ENCODE measurements around the gene TUBB.
"Not testable (repeated sequence)": the region's sequence is repeated elsewhere in the genome, so short reads cannot be mapped to it uniquely, and the experiment has no call there.

Gene TUBB

DNA sequence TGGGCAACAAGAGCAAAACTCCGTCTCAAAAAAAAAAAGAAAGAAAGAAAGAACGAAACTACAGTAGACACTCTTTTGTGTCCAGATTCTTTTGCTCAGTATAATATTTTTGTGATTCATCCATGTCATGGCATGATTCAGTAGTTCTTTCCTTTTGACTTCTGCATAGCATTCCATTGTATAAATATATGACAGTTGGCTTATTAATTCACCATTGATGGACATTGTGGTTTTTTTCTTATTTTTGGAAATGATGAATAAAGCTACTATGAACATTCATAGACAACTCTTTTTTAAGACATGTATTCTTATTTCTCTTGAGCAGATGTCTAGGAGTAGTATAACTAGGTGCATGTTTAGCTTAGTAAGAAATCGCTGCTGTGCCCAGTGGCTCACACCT, 34.5 kb downstream of the TUBB start:
- Histone ChIP-seq H3K36me3 (ENCODE audit: insufficient read depth) (no peaks in the 10 kb centered on the region), H3K79me2 (ENCODE audit: insufficient read depth, low read depth) (no peaks in the 10 kb centered on the region), H3K9ac (no peak overlapping the region), H3K27me3 (ENCODE audit: insufficient read depth, low read depth) (no peaks in the 10 kb centered on the region), H4K20me1 (ENCODE audit: insufficient read depth) (no peaks in the 10 kb centered on the region), H2AFZ (ENCODE audit: low read depth) (no peak overlapping the region), H3K4me1 (ENCODE audit: low read depth, poor library complexity, severe bottlenecking) (no peaks in the 10 kb centered on the region), H3K4me2 (no peak overlapping the region), H3K4me3 (IDR thresholded peaks at IDR 0.05; ENCODE audit: insufficient read depth, low read depth, low read length) (no peak overlapping the region), H3K27ac (no peak overlapping the region)
- no peak for TF ChIP-seq CTCF (conservative IDR thresholded peaks at IDR 0.05; ENCODE audit: low read depth, low read length)

- not testable (repeated sequence) for H3K4me1 ChIP-seq (ENCODE audit: low read depth, poor library complexity, severe bottlenecking); H2AFZ ChIP-seq (ENCODE audit: low read depth); H3K4me2 ChIP-seq; H3K79me2 ChIP-seq (ENCODE audit: insufficient read depth, low read depth); H3K27ac ChIP-seq; H3K4me3 ChIP-seq (IDR thresholded peaks at IDR 0.05; ENCODE audit: insufficient read depth, low read depth, low read length); H3K27me3 ChIP-seq (ENCODE audit: insufficient read depth, low read depth); H3K36me3 ChIP-seq (ENCODE audit: insufficient read depth); H3K9ac ChIP-seq; H4K20me1 ChIP-seq (ENCODE audit: insufficient read depth)
Measured at GRCh38 chr6:30756405-30757003, 36.4 kb downstream of the TUBB start.

GRCh38 chr6:30757261-30757904, 37.2 kb downstream of the TUBB start:
- Histone ChIP-seq H3K27ac (no peak overlapping the region), H3K9ac (no peak overlapping the region), H3K27me3 (ENCODE audit: insufficient read depth, low read depth) (no peaks in the 10 kb centered on the region), H3K36me3 (ENCODE audit: insufficient read depth) (no peaks in the 10 kb centered on the region), H4K20me1 (ENCODE audit: insufficient read depth) (no peaks in the 10 kb centered on the region), H3K4me3 (IDR thresholded peaks at IDR 0.05; ENCODE audit: insufficient read depth, low read depth, low read length) (no peak overlapping the region), H2AFZ (ENCODE audit: low read depth) (no peak overlapping the region), H3K4me2 (no peak overlapping the region), H3K4me1 (ENCODE audit: low read depth, poor library complexity, severe bottlenecking) (no peaks in the 10 kb centered on the region), H3K79me2 (ENCODE audit: insufficient read depth, low read depth) (no peaks in the 10 kb centered on the region)
- no peak for TF ChIP-seq CTCF (conservative IDR thresholded peaks at IDR 0.05; ENCODE audit: low read depth, low read length)

- no peak overlapping the region for H2AFZ ChIP-seq (ENCODE audit: low read depth)
- no peaks in the 10 kb centered on the region; the same call in 1 of the 2 replicates for H3K27me3 ChIP-seq (ENCODE audit: insufficient read depth, low read depth)
- no peaks in the 10 kb centered on the region for H3K36me3 ChIP-seq (ENCODE audit: insufficient read depth)
- TF ChIP-seq CTCF (conservative IDR thresholded peaks at IDR 0.05; ENCODE audit: low read depth, low read length) = no peak
- no peaks in the 10 kb centered on the region for H3K4me1 ChIP-seq (ENCODE audit: low read depth, poor library complexity, severe bottlenecking)
- H4K20me1 ChIP-seq (ENCODE audit: insufficient read depth) = no peaks in the 10 kb centered on the region
- no peak overlapping the region for H3K9ac ChIP-seq
- no peaks in the 10 kb centered on the region for H3K79me2 ChIP-seq (ENCODE audit: insufficient read depth, low read depth)
- no peak overlapping the region for H3K27ac ChIP-seq
- H3K4me2 ChIP-seq = no peak overlapping the region
- no peak overlapping the region for H3K4me3 ChIP-seq (IDR thresholded peaks at IDR 0.05; ENCODE audit: insufficient read depth, low read depth, low read length)
Measured at GRCh38 chr6:30759575-30760239, 39.6 kb downstream of the TUBB start.

- H2AFZ ChIP-seq (ENCODE audit: low read depth) = no peak overlapping the region
- no peaks in the 10 kb centered on the region; the same call in 1 of the 2 replicates for H3K27me3 ChIP-seq (ENCODE audit: insufficient read depth, low read depth)
- H4K20me1 ChIP-seq (ENCODE audit: insufficient read depth) = no peaks in the 10 kb centered on the region
- H3K4me3 ChIP-seq (IDR thresholded peaks at IDR 0.05; ENCODE audit: insufficient read depth, low read depth, low read length) = no peak overlapping the region
- no peak for TF ChIP-seq CTCF (conservative IDR thresholded peaks at IDR 0.05; ENCODE audit: low read depth, low read length)
- no peaks in the 10 kb centered on the region for H3K36me3 ChIP-seq (ENCODE audit: insufficient read depth)
- H3K4me1 ChIP-seq (ENCODE audit: low read depth, poor library complexity, severe bottlenecking) = no peaks in the 10 kb centered on the region
- no peak overlapping the region for H3K27ac ChIP-seq
- no peak overlapping the region for H3K9ac ChIP-seq
- H3K79me2 ChIP-seq (ENCODE audit: insufficient read depth, low read depth) = no peaks in the 10 kb centered on the region
- H3K4me2 ChIP-seq = no peak overlapping the region
Measured at GRCh38 chr6:30760549-30760948, 40.4 kb downstream of the TUBB start.
